ENCODE data around the gene CFAP47. TPM values are rescaled to one million over a fixed set of nuclear protein-coding genes. Genes with fewer than 3 reads are reported as not detected.

CFAP47 gene
- total and polyA plus RNA-seq, 2 of the 13 experiments (the other 11 are each of a cell fraction or from before 2014, with no cell fraction given) = not detected

- Histone ChIP-seq H3K4me1 (ENCODE audit: insufficient read depth, low read length) (peaks cover 10% of the 10 kb centered on the region; the same call in 1 of the 2 replicates), H3K79me2 (ENCODE audit: insufficient read depth, low read length) (no peaks in the 10 kb centered on the region), H4K20me1 (ENCODE audit: insufficient read depth, low read length) (no peaks in the 10 kb centered on the region), H3K4me3 (replicated peaks in 1 of 3; ENCODE audit: insufficient read depth in 1 of 3, low read depth in 2 of 3, low read length in 3 of 3) (no peak overlapping the region), H3K4me2 (ENCODE audit: low read depth, low read length) (no peak overlapping the region), H3K9ac (ENCODE audit: insufficient read depth, low read depth, low read length) (no peak overlapping the region), H3K9me3 (ENCODE audit: low read length) (no peaks in the 10 kb centered on the region), H3K36me3 (replicated peaks in 1 of 2; ENCODE audit: control insufficient read depth in 1 of 2, insufficient read depth in 2 of 2, low read length in 2 of 2) (no peaks in the 10 kb centered on the region), H3K27me3 (ENCODE audit: control insufficient read depth in 1 of 2, insufficient read depth in 2 of 2, low read length in 2 of 2) (no peaks in the 10 kb centered on the region), H3K27ac (ENCODE audit: extremely low read length, insufficient read depth, low read length) (no peak overlapping the region), H2AFZ (ENCODE audit: low read length) (no peak overlapping the region)
- ATAC-seq = peak; percentile 67
- intact Hi-C loops (cut with micrococcal nuclease; ENCODE audit: unreplicated experiment) (no loop called here), in situ Hi-C loops (cut with HindIII; ENCODE audit: extremely low pct_ligation_motif_present, low pct_unique_long_range_greater_than_20kb) (no loop called here)
- TF ChIP-seq HNF4G (IDR thresholded peaks at IDR 0.05; ENCODE audit: borderline replicate concordance, low read depth, low read length) (peak; percentile 54; the same call in 1 of the 2 replicates), HNF4G (CRISPR knock-in tag; IDR thresholded peaks at IDR 0.05; ENCODE audit: borderline replicate concordance, low read depth) (no peak), HNF4A (CRISPR knock-in tag; IDR thresholded peaks at IDR 0.05) (peak; percentile 67), SOX13 (IDR thresholded peaks at IDR 0.05) (no peak), SOX13 (CRISPR knock-in tag; conservative IDR thresholded peaks at IDR 0.05 in 1 of 2, IDR thresholded peaks at IDR 0.05 in 1 of 2) (0 out of 4 replicates have a peak, but pooled peaks of 1 of the 2 experiments have one; percentile 9), FOXP4 (CRISPR knock-in tag; IDR thresholded peaks at IDR 0.05) (peak; percentile 36; the same call in 1 of the 2 replicates), KDM6A (CRISPR knock-in tag; IDR thresholded peaks at IDR 0.05; ENCODE audit: low read depth) (peak; percentile 16; the same call in 1 of the 2 replicates), BCL6 (CRISPR knock-in tag; IDR thresholded peaks at IDR 0.05) (0 out of 2 replicates have a peak, but pooled peaks have one; percentile 25), PPARG (CRISPR knock-in tag; conservative IDR thresholded peaks at IDR 0.05) (0 out of 2 replicates have a peak, but pooled peaks have one; percentile 26), RXRA (CRISPR knock-in tag; IDR thresholded peaks at IDR 0.05) (peak; percentile 66; the same call in 1 of the 2 replicates), SOX6 (IDR thresholded peaks at IDR 0.05) (no peak), SOX6 (CRISPR knock-in tag; IDR thresholded peaks at IDR 0.05) (peak; percentile 13; the same call in 1 of the 2 replicates), REPIN1 (CRISPR knock-in tag; IDR thresholded peaks at IDR 0.05; ENCODE audit: borderline replicate concordance, low read depth) (no peak), TCF12 (IDR thresholded peaks at IDR 0.05) (no peak), TCF12 (CRISPR knock-in tag; IDR thresholded peaks at IDR 0.05) (no peak), NFKBIZ (CRISPR knock-in tag; IDR thresholded peaks at IDR 0.05) (no peak), RARA (CRISPR knock-in tag; IDR thresholded peaks at IDR 0.05) (peak; percentile 60), FOXA1 (IDR thresholded peaks at IDR 0.05) (no peak), FOXA1 (CRISPR knock-in tag; IDR thresholded peaks at IDR 0.05) (peak; percentile 8; the same call in 1 of the 2 replicates), IKZF1 (IDR thresholded peaks at IDR 0.05) (no peak), ARID3A (IDR thresholded peaks at IDR 0.05; ENCODE audit: low read depth, low read length) (no peak), ZNF101 (CRISPR knock-in tag; IDR thresholded peaks at IDR 0.05; ENCODE audit: borderline replicate concordance, low read depth) (no peak), NCOA2 (CRISPR knock-in tag; IDR thresholded peaks at IDR 0.05) (peak; percentile 45; the same call in 1 of the 2 replicates)
- TF ChIP-seq, protein P1, sequence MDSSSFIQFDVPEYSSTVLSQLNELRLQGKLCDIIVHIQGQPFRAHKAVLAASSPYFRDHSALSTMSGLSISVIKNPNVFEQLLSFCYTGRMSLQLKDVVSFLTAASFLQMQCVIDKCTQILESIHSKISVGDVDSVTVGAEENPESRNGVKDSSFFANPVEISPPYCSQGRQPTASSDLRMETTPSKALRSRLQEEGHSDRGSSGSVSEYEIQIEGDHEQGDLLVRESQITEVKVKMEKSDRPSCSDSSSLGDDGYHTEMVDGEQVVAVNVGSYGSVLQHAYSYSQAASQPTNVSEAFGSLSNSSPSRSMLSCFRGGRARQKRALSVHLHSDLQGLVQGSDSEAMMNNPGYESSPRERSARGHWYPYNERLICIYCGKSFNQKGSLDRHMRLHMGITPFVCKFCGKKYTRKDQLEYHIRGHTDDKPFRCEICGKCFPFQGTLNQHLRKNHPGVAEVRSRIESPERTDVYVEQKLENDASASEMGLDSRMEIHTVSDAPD (CRISPR knock-in tag; IDR thresholded peaks at IDR 0.05) = peak; percentile 37; the same call in 1 of the 2 replicates
- FAIRE-seq = peak; percentile 34
- peak; percentile 27 for DNase-seq (ENCODE audit: low spot score)
- WGBS (ENCODE audit: low lambda C conversion rate) = 0% methylated on average over 3 of the region's 7 CpGs
- BruUV-seq (replicated peaks) = no TSS peak
- ChIA-PET POLR2A (no interaction called here), CTCF (ENCODE audit: low intra/inter-chr PET ratio, low total read pairs) (no interaction called here)
Measured at GRCh38 chrX:36019125-36019524, 99.6 kb downstream of the CFAP47 start.

Measured in HepG2 (cell line).